K562 (cell line): Measurements from ENCODE around the gene ZDHHC5. TPM values are rescaled to one million over a fixed set of nuclear protein-coding genes. Genes with fewer than 3 reads are reported as not detected.

Source experiments
- ATF7 ChIP-seq: fragments of 450-650 bp; IDR thresholded peaks from 2 replicates; pipeline ENCODE4 v1.7.1; 2014; ENCODE audit warnings: mild to moderate bottlenecking, moderate library complexity
- CAMTA2 ChIP-seq: fragments of 250-450 bp; sonication (Bioruptor Pico); conservative IDR thresholded peaks from 2 replicates; pipeline ENCODE4 v1.5.1; 2022
- CEBPG ChIP-seq, 3 experiments: fragments of 200-800 bp in 1 of 3; sonication (Bioruptor generic) in 1 of 3; sonication (generic) in 1 of 3; formaldehyde crosslinking in 1 of 3; IDR thresholded peaks in 2 of 3; conservative IDR thresholded peaks in 1 of 3; 2 replicates each; pipeline versions ENCODE4 v1.6.1 to v1.8.0; 2016 to 2022; ENCODE audit warnings: missing compliant biosample characterization in 2 of 3, missing genetic modification characterization in 2 of 3, mild to moderate bottlenecking in 1 of 3, missing genetic modification reagents in 1 of 3
- MTA2 ChIP-seq: fragments of 450-650 bp; IDR thresholded peaks from 2 replicates; pipeline ENCODE4 v1.6.1; 2016; ENCODE audit warnings: low read depth
- NR2F6 ChIP-seq: fragments of 450-650 bp; formaldehyde crosslinking; IDR thresholded peaks from 2 replicates; pipeline ENCODE4 v1.4.0; 2020; ENCODE audit warnings: mild to moderate bottlenecking
- SMARCA4 ChIP-seq: fragments of 450-650 bp; IDR thresholded peaks from 2 replicates; pipeline ENCODE4 v1.6.1; 2016
- ZNF696 ChIP-seq: fragments of 250-450 bp; sonication (Bioruptor Pico); conservative IDR thresholded peaks from 2 replicates; pipeline ENCODE4 v1.4.0; 2020; ENCODE audit warnings: mild to moderate bottlenecking, moderate library complexity
- polyA plus RNA-seq, 8 experiments: library from polyadenylated mRNA; depleted of rRNA in 4 of 8; stranded (reverse) in 5 of 8; unstranded in 3 of 8; fragments of >200 nt; fragmentation: Nextera tagmentation in 2 of 8; fragmentation: Illumina TruSeq in 1 of 8; extraction: Ambion mirVana in 2 of 8; extraction: Trizol in 1 of 8; gene quantifications; 2 replicates each; pipeline versions ENCODE4 v1.2.1 to v1.2.3, GENCODE V29; 2011 to 2014; ENCODE audit warnings: inconsistent platforms in 1 of 8, missing spikeins in 1 of 8
- total RNA-seq, 7 experiments: library from RNA; depleted of rRNA in 6 of 7; stranded (reverse); fragments of >200 nt in 6 of 7; fragmentation: Illumina TruSeq in 2 of 7; extraction: Trizol in 2 of 7; gene quantifications; 2 replicates each; pipeline versions ENCODE4 v1.2.1 to v1.2.3, GENCODE V29; 2011 to 2021; ENCODE audit warnings: low replicate concordance in 1 of 7
- TF ChIP-seq, protein P1 (sequence below), 2 experiments: fragments of 200-800 bp in 1 of 2; sonication (Bioruptor generic) in 1 of 2; sonication (generic) in 1 of 2; formaldehyde crosslinking in 1 of 2; IDR thresholded peaks in 1 of 2; conservative IDR thresholded peaks in 1 of 2; 2 replicates each; pipeline versions ENCODE4 v1.5.0 to v1.6.1; 2016 to 2020; ENCODE audit warnings: missing compliant biosample characterization in 1 of 2, missing genetic modification characterization in 1 of 2, missing genetic modification reagents in 1 of 2
- TF ChIP-seq, protein P2 (sequence below): fragments of 450-650 bp; IDR thresholded peaks from 2 replicates; pipeline ENCODE4 v1.7.1; 2018; ENCODE audit warnings: mild to moderate bottlenecking, low read depth; ENCODE audit not compliant: partially characterized antibody
- TF ChIP-seq, protein P3 (sequence below): sonication (generic); formaldehyde crosslinking; IDR thresholded peaks from 2 replicates; pipeline ENCODE4 v1.8.0; 2023; ENCODE audit warnings: missing genetic modification reagents, mild to moderate bottlenecking, borderline replicate concordance
- TF ChIP-seq, protein P4 (sequence below): fragments of 450-650 bp; formaldehyde crosslinking; IDR thresholded peaks from 2 replicates; pipeline ENCODE4 v1.4.0; 2020; ENCODE audit warnings: mild to moderate bottlenecking, moderate library complexity
- TF ChIP-seq, protein P5 (sequence below): fragments of 450-650 bp; IDR thresholded peaks from 2 replicates; pipeline ENCODE4 v1.6.1; 2016

Gene ZDHHC5
- total and polyA plus RNA-seq, 9 of the 15 experiments (the other 6 are each of a cell fraction or from before 2014, with no cell fraction given): 3.8 to 64.2 (median 35.9) TPM

DNA sequence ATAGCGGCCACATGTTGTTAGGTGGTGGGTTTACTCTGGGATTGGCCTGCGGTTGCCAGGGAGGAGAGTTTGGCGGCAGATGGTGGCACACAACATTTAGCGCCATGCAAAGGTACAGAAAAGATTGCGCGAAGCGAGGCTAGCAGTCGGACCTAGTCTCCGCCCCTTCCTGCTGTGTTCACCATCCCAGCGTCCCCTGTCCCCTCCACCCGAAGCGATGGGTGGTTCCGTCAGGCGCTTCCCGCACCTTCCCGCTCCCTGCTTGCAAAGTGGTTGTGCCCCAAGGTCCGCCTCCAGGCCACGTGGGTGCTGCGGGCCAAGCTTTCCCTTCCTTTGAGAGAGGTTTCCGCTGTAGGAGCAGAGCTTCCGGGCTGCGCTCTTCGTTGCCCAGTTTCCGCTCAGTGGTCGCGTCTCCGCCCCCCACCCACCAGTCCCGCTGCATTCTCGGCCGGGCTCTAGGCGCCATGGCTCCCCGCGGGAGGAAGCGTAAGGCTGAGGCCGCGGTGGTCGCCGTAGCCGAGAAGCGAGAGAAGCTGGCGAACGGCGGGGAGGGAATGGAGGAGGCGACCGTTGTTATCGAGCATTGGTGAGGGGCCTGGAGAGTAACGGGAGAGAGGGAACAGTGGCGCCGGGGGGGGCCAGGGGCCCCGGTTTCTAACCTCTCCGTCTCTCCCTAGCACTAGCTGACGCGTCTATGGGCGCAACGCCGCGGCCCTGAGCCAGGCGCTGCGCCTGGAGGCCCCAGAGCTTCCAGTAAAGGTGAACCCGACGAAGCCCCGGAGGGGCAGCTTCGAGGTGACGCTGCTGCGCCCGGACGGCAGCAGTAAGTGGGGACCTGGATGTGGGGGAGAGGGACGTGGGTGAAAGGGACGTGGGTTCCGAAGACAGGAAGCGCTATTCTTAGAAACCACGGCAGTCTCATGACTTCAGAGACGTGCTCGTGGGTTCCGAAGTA, 73.5 kb downstream of the ZDHHC5 start, which contains the start of gene SELENOH (continued):
- TF ChIP-seq, protein P1, sequence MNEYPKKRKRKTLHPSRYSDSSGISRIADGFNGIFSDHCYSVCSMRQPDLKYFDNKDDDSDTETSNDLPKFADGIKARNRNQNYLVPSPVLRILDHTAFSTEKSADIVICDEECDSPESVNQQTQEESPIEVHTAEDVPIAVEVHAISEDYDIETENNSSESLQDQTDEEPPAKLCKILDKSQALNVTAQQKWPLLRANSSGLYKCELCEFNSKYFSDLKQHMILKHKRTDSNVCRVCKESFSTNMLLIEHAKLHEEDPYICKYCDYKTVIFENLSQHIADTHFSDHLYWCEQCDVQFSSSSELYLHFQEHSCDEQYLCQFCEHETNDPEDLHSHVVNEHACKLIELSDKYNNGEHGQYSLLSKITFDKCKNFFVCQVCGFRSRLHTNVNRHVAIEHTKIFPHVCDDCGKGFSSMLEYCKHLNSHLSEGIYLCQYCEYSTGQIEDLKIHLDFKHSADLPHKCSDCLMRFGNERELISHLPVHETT (CRISPR knock-in tag; conservative IDR thresholded peaks at IDR 0.05 in 1 of 2, IDR thresholded peaks at IDR 0.05 in 1 of 2): peak in 1 of 2 experiments; percentile 92; a peak in 2 of 4 replicates
- TF ChIP-seq ATF7: peak; percentile 97
- peak; percentile 82; the same call in 1 of the 2 replicates for TF ChIP-seq CAMTA2
- TF ChIP-seq, protein P2, sequence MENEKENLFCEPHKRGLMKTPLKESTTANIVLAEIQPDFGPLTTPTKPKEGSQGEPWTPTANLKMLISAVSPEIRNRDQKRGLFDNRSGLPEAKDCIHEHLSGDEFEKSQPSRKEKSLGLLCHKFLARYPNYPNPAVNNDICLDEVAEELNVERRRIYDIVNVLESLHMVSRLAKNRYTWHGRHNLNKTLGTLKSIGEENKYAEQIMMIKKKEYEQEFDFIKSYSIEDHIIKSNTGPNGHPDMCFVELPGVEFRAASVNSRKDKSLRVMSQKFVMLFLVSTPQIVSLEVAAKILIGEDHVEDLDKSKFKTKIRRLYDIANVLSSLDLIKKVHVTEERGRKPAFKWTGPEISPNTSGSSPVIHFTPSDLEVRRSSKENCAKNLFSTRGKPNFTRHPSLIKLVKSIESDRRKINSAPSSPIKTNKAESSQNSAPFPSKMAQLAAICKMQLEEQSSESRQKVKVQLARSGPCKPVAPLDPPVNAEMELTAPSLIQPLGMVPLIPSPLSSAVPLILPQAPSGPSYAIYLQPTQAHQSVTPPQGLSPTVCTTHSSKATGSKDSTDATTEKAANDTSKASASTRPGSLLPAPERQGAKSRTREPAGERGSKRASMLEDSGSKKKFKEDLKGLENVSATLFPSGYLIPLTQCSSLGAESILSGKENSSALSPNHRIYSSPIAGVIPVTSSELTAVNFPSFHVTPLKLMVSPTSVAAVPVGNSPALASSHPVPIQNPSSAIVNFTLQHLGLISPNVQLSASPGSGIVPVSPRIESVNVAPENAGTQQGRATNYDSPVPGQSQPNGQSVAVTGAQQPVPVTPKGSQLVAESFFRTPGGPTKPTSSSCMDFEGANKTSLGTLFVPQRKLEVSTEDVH: peak; percentile 94
- TF ChIP-seq, protein P3, sequence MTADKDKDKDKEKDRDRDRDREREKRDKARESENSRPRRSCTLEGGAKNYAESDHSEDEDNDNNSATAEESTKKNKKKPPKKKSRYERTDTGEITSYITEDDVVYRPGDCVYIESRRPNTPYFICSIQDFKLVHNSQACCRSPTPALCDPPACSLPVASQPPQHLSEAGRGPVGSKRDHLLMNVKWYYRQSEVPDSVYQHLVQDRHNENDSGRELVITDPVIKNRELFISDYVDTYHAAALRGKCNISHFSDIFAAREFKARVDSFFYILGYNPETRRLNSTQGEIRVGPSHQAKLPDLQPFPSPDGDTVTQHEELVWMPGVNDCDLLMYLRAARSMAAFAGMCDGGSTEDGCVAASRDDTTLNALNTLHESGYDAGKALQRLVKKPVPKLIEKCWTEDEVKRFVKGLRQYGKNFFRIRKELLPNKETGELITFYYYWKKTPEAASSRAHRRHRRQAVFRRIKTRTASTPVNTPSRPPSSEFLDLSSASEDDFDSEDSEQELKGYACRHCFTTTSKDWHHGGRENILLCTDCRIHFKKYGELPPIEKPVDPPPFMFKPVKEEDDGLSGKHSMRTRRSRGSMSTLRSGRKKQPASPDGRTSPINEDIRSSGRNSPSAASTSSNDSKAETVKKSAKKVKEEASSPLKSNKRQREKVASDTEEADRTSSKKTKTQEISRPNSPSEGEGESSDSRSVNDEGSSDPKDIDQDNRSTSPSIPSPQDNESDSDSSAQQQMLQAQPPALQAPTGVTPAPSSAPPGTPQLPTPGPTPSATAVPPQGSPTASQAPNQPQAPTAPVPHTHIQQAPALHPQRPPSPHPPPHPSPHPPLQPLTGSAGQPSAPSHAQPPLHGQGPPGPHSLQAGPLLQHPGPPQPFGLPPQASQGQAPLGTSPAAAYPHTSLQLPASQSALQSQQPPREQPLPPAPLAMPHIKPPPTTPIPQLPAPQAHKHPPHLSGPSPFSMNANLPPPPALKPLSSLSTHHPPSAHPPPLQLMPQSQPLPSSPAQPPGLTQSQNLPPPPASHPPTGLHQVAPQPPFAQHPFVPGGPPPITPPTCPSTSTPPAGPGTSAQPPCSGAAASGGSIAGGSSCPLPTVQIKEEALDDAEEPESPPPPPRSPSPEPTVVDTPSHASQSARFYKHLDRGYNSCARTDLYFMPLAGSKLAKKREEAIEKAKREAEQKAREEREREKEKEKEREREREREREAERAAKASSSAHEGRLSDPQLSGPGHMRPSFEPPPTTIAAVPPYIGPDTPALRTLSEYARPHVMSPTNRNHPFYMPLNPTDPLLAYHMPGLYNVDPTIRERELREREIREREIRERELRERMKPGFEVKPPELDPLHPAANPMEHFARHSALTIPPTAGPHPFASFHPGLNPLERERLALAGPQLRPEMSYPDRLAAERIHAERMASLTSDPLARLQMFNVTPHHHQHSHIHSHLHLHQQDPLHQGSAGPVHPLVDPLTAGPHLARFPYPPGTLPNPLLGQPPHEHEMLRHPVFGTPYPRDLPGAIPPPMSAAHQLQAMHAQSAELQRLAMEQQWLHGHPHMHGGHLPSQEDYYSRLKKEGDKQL (CRISPR knock-in tag): no peak
- TF ChIP-seq, protein P4, sequence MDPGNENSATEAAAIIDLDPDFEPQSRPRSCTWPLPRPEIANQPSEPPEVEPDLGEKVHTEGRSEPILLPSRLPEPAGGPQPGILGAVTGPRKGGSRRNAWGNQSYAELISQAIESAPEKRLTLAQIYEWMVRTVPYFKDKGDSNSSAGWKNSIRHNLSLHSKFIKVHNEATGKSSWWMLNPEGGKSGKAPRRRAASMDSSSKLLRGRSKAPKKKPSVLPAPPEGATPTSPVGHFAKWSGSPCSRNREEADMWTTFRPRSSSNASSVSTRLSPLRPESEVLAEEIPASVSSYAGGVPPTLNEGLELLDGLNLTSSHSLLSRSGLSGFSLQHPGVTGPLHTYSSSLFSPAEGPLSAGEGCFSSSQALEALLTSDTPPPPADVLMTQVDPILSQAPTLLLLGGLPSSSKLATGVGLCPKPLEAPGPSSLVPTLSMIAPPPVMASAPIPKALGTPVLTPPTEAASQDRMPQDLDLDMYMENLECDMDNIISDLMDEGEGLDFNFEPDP (CRISPR knock-in tag): no peak
- no peak for TF ChIP-seq ZNF696 (CRISPR knock-in tag)
- TF ChIP-seq NR2F6 (CRISPR knock-in tag): no peak
- TF ChIP-seq, protein P5, sequence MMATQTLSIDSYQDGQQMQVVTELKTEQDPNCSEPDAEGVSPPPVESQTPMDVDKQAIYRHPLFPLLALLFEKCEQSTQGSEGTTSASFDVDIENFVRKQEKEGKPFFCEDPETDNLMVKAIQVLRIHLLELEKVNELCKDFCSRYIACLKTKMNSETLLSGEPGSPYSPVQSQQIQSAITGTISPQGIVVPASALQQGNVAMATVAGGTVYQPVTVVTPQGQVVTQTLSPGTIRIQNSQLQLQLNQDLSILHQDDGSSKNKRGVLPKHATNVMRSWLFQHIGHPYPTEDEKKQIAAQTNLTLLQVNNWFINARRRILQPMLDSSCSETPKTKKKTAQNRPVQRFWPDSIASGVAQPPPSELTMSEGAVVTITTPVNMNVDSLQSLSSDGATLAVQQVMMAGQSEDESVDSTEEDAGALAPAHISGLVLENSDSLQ: peak; percentile 53; the same call in 1 of the 2 replicates
- peak; percentile 69; the same call in 1 of the 2 replicates for TF ChIP-seq CEBPG (CRISPR knock-in tag; IDR thresholded peaks at IDR 0.05)
- no peak for TF ChIP-seq CEBPG (tag; conservative IDR thresholded peaks at IDR 0.05 in 1 of 2, IDR thresholded peaks at IDR 0.05 in 1 of 2)
- no peak for TF ChIP-seq SMARCA4
- no peak for TF ChIP-seq MTA2
